ENCODE measurements around the gene BTBD17.

DNA sequence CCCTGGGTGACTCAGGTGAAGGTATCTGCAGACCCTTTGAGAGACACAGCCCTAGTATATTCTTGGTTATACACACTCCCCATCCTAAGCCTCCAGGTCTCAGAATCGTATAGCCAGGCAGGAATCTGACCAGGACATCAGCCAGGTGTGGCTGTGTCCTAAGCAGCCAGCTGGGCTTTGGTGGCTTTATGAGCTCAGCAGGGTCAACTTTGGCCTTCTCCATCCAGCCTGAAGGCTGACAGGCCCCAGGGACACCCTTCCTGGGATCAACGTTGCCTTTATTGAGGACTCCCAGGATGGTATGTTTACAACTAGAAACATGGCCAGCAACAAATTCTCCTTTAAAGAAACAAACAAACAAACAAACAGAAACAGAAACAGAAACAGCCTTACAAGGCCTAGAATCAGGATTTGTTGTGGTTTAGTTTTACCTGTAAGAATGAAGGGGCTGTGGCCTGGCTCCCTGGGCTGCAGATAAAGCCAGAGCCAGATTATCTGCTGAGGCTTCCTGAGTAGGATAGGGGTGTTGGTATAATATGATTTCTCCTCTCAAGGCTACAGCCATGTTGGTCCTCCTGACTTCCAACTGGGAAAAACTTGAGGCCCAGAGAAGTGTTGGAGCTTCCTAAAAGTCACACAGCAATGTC lies 27.2 kb downstream of the BTBD17 start:
- TF ChIP-seq, protein P1, sequence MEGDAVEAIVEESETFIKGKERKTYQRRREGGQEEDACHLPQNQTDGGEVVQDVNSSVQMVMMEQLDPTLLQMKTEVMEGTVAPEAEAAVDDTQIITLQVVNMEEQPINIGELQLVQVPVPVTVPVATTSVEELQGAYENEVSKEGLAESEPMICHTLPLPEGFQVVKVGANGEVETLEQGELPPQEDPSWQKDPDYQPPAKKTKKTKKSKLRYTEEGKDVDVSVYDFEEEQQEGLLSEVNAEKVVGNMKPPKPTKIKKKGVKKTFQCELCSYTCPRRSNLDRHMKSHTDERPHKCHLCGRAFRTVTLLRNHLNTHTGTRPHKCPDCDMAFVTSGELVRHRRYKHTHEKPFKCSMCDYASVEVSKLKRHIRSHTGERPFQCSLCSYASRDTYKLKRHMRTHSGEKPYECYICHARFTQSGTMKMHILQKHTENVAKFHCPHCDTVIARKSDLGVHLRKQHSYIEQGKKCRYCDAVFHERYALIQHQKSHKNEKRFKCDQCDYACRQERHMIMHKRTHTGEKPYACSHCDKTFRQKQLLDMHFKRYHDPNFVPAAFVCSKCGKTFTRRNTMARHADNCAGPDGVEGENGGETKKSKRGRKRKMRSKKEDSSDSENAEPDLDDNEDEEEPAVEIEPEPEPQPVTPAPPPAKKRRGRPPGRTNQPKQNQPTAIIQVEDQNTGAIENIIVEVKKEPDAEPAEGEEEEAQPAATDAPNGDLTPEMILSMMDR (conservative IDR thresholded peaks at IDR 0.05; ENCODE audit: low read depth in 2 of 2), result no peak
- TF ChIP-seq EZH2 (IDR thresholded peaks at IDR 0.05; ENCODE audit: low read depth, unreplicated experiment) (no peak), POLR2AphosphoS5 (IDR thresholded peaks at IDR 0.05; ENCODE audit: low read depth) (no peak), EZH2phosphoT487 (IDR thresholded peaks at IDR 0.05; ENCODE audit: unreplicated experiment) (no peak), NANOG (IDR thresholded peaks at IDR 0.05; ENCODE audit: borderline replicate concordance) (no peak)

Data from GM23338 (cell line).